GM23338 (cell line): Measurements from ENCODE around the gene EID2. TPM values are rescaled to one million over a fixed set of nuclear protein-coding genes. Genes with fewer than 3 reads are reported as not detected.

Source experiments
- ATAC-seq: fragments of 200-7000 bp; cut with Tn5 transposase; 3 replicates; pipeline ENCODE4 v1.9.1; 2020
- DNase-seq: peaks from one replicate; pipeline ENCODE4 v3.0.0-alpha.2; 2015; ENCODE audit warnings: low spot score
- H2AFZ ChIP-seq: fragments of 200-600 bp; sonication (generic); 2 replicates; pipeline ENCODE4 v1.8.0; 2016; ENCODE audit warnings: antibody characterized with exemption, mild to moderate bottlenecking, moderate library complexity
- H3F3A ChIP-seq: fragments of 200-600 bp; sonication (generic); replicated peaks from 2 replicates; pipeline ENCODE4 v1.8.0; 2017; ENCODE audit warnings: antibody characterized with exemption, mixed run types, low read depth
- H3K27ac ChIP-seq: fragments of 200-600 bp; sonication (generic); 2 replicates; pipeline ENCODE4 v1.6.1; 2016; ENCODE audit warnings: low read depth
- H3K27me3 ChIP-seq: fragments of 200-600 bp; sonication (generic); 2 replicates; pipeline ENCODE4 v1.8.0; 2016; ENCODE audit warnings: mild to moderate bottlenecking, mixed run types, moderate library complexity; ENCODE audit not compliant: insufficient read depth
- H3K36me3 ChIP-seq: fragments of 200-600 bp; sonication (generic); 2 replicates; pipeline ENCODE4 v1.8.0; 2016; ENCODE audit warnings: mild to moderate bottlenecking; ENCODE audit not compliant: insufficient read depth
- H3K4me1 ChIP-seq: fragments of 200-600 bp; sonication (generic); 2 replicates; pipeline ENCODE4 v1.8.0; 2016; ENCODE audit warnings: mild to moderate bottlenecking, moderate library complexity; ENCODE audit not compliant: insufficient read depth
- H3K4me2 ChIP-seq: fragments of 200-600 bp; sonication (generic); 2 replicates; pipeline ENCODE4 v1.7.1; 2017; ENCODE audit warnings: mixed run types
- H3K4me3 ChIP-seq: fragments of 200-600 bp; sonication (generic); 2 replicates; pipeline ENCODE4 v1.6.1; 2016; ENCODE audit warnings: mixed run types
- H3K79me2 ChIP-seq: fragments of 200-600 bp; sonication (generic); replicated peaks from 2 replicates; pipeline ENCODE4 v1.8.0; 2017; ENCODE audit warnings: mild to moderate bottlenecking; ENCODE audit not compliant: insufficient read depth
- H3K9me2 ChIP-seq: fragments of 200-600 bp; sonication (generic); 2 replicates; pipeline ENCODE4 v1.8.0; 2017; ENCODE audit not compliant: insufficient read depth
- H4K20me1 ChIP-seq: fragments of 200-600 bp; sonication (generic); replicated peaks from 2 replicates; pipeline ENCODE4 v1.8.0; 2017; ENCODE audit warnings: mild to moderate bottlenecking; ENCODE audit not compliant: insufficient read depth
- H3K27ac Mint-ChIP-seq: 2 replicates; pipeline ENCODE4 v1.8.0; 2020; ENCODE audit warnings: inconsistent platforms, mild to moderate bottlenecking, moderate library complexity, mixed read lengths
- H3K27me3 Mint-ChIP-seq: 3 replicates; pipeline ENCODE4 v1.8.0; 2022; ENCODE audit warnings: low read depth, mild to moderate bottlenecking, moderate library complexity, mixed read lengths, inconsistent platforms; ENCODE audit not compliant: insufficient read depth, poor library complexity
- H3K36me3 Mint-ChIP-seq: 3 replicates; pipeline ENCODE4 v1.8.0; 2021; ENCODE audit warnings: low read depth, mild to moderate bottlenecking, inconsistent platforms, moderate library complexity, mixed read lengths
- H3K4me1 Mint-ChIP-seq: 3 replicates; pipeline ENCODE4 v1.8.0; 2020; ENCODE audit warnings: mild to moderate bottlenecking, inconsistent platforms, mixed read lengths
- H3K4me3 Mint-ChIP-seq: 3 replicates; pipeline ENCODE4 v1.8.0; 2021; ENCODE audit warnings: moderate library complexity, mild to moderate bottlenecking, inconsistent platforms, mixed read lengths
- H3K9me3 Mint-ChIP-seq: 3 replicates; pipeline ENCODE4 v1.8.0; 2020; ENCODE audit warnings: moderate library complexity, mild to moderate bottlenecking, inconsistent platforms, mixed read lengths
- CREB1 ChIP-seq: fragments of 250-450 bp; sonication (Bioruptor Pico); IDR thresholded peaks from 2 replicates; pipeline ENCODE4 v1.5.0; 2020; ENCODE audit warnings: low read depth, mild to moderate bottlenecking, moderate library complexity
- ETS1 ChIP-seq: IDR thresholded peaks from 2 replicates; pipeline ENCODE4 v1.6.1; 2016; ENCODE audit warnings: antibody characterized with exemption
- EZH2 ChIP-seq: fragments of 200-600 bp; sonication (generic); IDR thresholded peaks from one replicate; pipeline ENCODE4 v1.8.0; 2017; ENCODE audit warnings: antibody characterized with exemption, mild to moderate bottlenecking, low read depth; ENCODE audit not compliant: unreplicated experiment
- EZH2phosphoT487 ChIP-seq: fragments of 200-600 bp; sonication (generic); IDR thresholded peaks from one replicate; pipeline ENCODE4 v1.8.1; 2018; ENCODE audit warnings: antibody characterized with exemption; ENCODE audit not compliant: unreplicated experiment
- JUNB ChIP-seq: IDR thresholded peaks from one replicate; pipeline ENCODE4 v1.6.1; 2016; ENCODE audit warnings: antibody characterized with exemption; ENCODE audit not compliant: unreplicated experiment
- NANOG ChIP-seq: IDR thresholded peaks from 2 replicates; pipeline ENCODE4 v1.6.1; 2016; ENCODE audit warnings: antibody characterized with exemption, borderline replicate concordance
- POLR2AphosphoS5 ChIP-seq: IDR thresholded peaks from 2 replicates; pipeline ENCODE4 v1.6.1; 2016; ENCODE audit warnings: antibody characterized with exemption, low read depth
- STAT1 ChIP-seq: IDR thresholded peaks from one replicate; pipeline ENCODE4 v1.6.1; 2016; ENCODE audit warnings: antibody characterized with exemption; ENCODE audit not compliant: unreplicated experiment
- ZNF114 ChIP-seq: fragments of 250-450 bp; sonication (Bioruptor Pico); IDR thresholded peaks from 2 replicates; pipeline ENCODE4 v1.5.0; 2020; ENCODE audit warnings: mild to moderate bottlenecking, moderate library complexity
- ZNF331 ChIP-seq: fragments of 250-450 bp; sonication (Bioruptor Pico); IDR thresholded peaks from 2 replicates; pipeline ENCODE4 v1.5.0; 2020; ENCODE audit warnings: low read depth, mild to moderate bottlenecking, moderate library complexity
- ZNF462 ChIP-seq: fragments of 250-450 bp; sonication (Bioruptor Pico); IDR thresholded peaks from 2 replicates; pipeline ENCODE4 v1.5.0; 2020; ENCODE audit warnings: mild to moderate bottlenecking, moderate library complexity
- polyA plus RNA-seq: library from polyadenylated mRNA; unstranded; fragments of >200 nt; fragmentation: Nextera tagmentation; extraction: Ambion mirVana; gene quantifications from 2 replicates; pipeline ENCODE4 v1.2.1, GENCODE V29; 2016
- total RNA-seq: library from RNA; depleted of rRNA; stranded (reverse); fragments of >200 nt; shearing (Covaris generic); gene quantifications from 2 replicates; pipeline ENCODE4 v1.2.3, GENCODE V29; 2014
- TF ChIP-seq, protein P1 (sequence below), 2 experiments: fragments of 200-600 bp in 1 of 2; sonication (generic) in 1 of 2; conservative IDR thresholded peaks; 2 replicates each; pipeline versions ENCODE4 v1.5.1 to v1.6.1; 2016 to 2017; ENCODE audit warnings: antibody characterized with exemption in 2 of 2, low read depth in 2 of 2, mild to moderate bottlenecking in 2 of 2, moderate library complexity in 1 of 2
- TF ChIP-seq, protein P2 (sequence below): IDR thresholded peaks from one replicate; pipeline ENCODE4 v1.6.1; 2018; ENCODE audit warnings: antibody characterized with exemption; ENCODE audit not compliant: unreplicated experiment

The EID2 gene
- total and polyA plus RNA-seq, 2 experiments from 2014 or later: 24.4 to 25.2 TPM

DNA sequence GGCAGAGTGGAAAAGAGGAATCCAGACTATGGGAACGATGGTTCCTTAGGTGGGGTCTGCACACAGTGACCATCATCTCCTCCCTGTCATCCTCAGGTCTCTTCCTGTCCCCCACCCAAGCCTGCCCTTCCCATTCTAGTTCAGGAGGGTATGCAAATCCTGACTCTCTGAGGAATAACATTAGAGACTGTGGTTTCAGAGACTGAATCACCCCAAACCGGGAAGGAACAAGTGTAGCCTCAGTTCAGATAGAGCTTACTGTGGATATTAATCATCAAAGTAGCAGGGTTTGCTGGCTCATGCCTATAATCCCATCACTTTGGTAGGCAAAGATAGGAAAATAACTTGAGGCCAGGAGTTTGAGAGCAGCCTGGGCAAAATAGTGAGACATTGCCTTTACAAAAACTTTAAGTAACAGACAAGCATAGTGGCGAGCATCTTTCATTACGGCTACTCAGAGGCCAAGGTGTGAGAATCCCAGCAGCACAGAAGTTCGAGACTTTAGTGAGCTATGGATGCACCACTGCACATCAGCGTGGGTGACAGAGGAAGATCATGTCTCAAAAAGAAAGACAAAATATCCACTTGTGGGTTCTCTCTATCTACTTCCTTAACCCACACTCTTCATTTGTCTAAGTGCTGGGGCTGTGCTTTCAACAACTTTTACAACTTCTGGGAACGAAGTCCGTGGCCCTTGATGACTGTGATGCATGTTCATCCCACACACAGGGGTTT is 43.1 kb upstream of the EID2 start:
- Mint-ChIP-seq H3K4me3 (no peak overlapping the region), H3K27ac (no peak overlapping the region), H3K36me3 (no peaks in the 10 kb centered on the region), H3K4me1 (no peaks in the 10 kb centered on the region), H3K27me3 (peaks cover 2% of the 10 kb centered on the region), H3K9me3 (peaks cover 3% of the 10 kb centered on the region; the same call in 2 of the 3 replicates)
- TF ChIP-seq POLR2AphosphoS5 (no peak), ZNF331 (CRISPR knock-in tag) (no peak), EZH2phosphoT487 (no peak), JUNB (no peak), EZH2 (no peak), NANOG (no peak), ETS1 (no peak), STAT1 (no peak), CREB1 (no peak), ZNF462 (CRISPR knock-in tag) (no peak), ZNF114 (CRISPR knock-in tag) (no peak)
- TF ChIP-seq, protein P1, sequence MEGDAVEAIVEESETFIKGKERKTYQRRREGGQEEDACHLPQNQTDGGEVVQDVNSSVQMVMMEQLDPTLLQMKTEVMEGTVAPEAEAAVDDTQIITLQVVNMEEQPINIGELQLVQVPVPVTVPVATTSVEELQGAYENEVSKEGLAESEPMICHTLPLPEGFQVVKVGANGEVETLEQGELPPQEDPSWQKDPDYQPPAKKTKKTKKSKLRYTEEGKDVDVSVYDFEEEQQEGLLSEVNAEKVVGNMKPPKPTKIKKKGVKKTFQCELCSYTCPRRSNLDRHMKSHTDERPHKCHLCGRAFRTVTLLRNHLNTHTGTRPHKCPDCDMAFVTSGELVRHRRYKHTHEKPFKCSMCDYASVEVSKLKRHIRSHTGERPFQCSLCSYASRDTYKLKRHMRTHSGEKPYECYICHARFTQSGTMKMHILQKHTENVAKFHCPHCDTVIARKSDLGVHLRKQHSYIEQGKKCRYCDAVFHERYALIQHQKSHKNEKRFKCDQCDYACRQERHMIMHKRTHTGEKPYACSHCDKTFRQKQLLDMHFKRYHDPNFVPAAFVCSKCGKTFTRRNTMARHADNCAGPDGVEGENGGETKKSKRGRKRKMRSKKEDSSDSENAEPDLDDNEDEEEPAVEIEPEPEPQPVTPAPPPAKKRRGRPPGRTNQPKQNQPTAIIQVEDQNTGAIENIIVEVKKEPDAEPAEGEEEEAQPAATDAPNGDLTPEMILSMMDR (conservative IDR thresholded peaks at IDR 0.05; ENCODE audit: low read depth in 2 of 2): no peak
- TF ChIP-seq, protein P2, sequence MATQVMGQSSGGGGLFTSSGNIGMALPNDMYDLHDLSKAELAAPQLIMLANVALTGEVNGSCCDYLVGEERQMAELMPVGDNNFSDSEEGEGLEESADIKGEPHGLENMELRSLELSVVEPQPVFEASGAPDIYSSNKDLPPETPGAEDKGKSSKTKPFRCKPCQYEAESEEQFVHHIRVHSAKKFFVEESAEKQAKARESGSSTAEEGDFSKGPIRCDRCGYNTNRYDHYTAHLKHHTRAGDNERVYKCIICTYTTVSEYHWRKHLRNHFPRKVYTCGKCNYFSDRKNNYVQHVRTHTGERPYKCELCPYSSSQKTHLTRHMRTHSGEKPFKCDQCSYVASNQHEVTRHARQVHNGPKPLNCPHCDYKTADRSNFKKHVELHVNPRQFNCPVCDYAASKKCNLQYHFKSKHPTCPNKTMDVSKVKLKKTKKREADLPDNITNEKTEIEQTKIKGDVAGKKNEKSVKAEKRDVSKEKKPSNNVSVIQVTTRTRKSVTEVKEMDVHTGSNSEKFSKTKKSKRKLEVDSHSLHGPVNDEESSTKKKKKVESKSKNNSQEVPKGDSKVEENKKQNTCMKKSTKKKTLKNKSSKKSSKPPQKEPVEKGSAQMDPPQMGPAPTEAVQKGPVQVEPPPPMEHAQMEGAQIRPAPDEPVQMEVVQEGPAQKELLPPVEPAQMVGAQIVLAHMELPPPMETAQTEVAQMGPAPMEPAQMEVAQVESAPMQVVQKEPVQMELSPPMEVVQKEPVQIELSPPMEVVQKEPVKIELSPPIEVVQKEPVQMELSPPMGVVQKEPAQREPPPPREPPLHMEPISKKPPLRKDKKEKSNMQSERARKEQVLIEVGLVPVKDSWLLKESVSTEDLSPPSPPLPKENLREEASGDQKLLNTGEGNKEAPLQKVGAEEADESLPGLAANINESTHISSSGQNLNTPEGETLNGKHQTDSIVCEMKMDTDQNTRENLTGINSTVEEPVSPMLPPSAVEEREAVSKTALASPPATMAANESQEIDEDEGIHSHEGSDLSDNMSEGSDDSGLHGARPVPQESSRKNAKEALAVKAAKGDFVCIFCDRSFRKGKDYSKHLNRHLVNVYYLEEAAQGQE: no peak
- Histone ChIP-seq H4K20me1 (no peaks in the 10 kb centered on the region), H3K4me2 (no peak overlapping the region), H3F3A (no peaks in the 10 kb centered on the region), H3K4me3 (no peak overlapping the region), H3K27me3 (no peaks in the 10 kb centered on the region), H3K79me2 (no peaks in the 10 kb centered on the region), H2AFZ (no peak overlapping the region), H3K9me2 (no peaks in the 10 kb centered on the region), H3K4me1 (no peaks in the 10 kb centered on the region), H3K36me3 (no peaks in the 10 kb centered on the region), H3K27ac (no peak overlapping the region)
- DNase-seq: no peak
- ATAC-seq: no peak
